OCI-LY3 (cell line): ENCODE data around the gene CHMP6.

Experiments
- CTCF ChIP-seq: fragments of 200-600, 300-600 bp; sonication (generic); IDR thresholded peaks from 2 replicates; pipeline ENCODE4 v1.5.1; 2014; ENCODE audit warnings: antibody characterized with exemption, low read length, low read depth
- EZH2phosphoT487 ChIP-seq: fragments of 200-600 bp; shearing (Covaris generic); IDR thresholded peaks from 2 replicates; pipeline ENCODE4 v1.6.1; 2018; ENCODE audit warnings: antibody characterized with exemption, mixed run types, low read depth

GRCh38 chr17:80964859-80965580 lies 26.6 kb upstream of the CHMP6 start:
- no peak for TF ChIP-seq CTCF
- TF ChIP-seq EZH2phosphoT487 = no peak
